ENCODE data around the gene PLEKHA1. TPM values are rescaled to one million over a fixed set of nuclear protein-coding genes. Genes with fewer than 3 reads are reported as not detected.
A peak's percentile ranks its signal among the peaks of the same experiment; 100 is the strongest.

The PLEKHA1 gene
- total and polyA plus RNA-seq, 4 donors = 15.9 to 29.2 (median 22.9) TPM

DNA sequence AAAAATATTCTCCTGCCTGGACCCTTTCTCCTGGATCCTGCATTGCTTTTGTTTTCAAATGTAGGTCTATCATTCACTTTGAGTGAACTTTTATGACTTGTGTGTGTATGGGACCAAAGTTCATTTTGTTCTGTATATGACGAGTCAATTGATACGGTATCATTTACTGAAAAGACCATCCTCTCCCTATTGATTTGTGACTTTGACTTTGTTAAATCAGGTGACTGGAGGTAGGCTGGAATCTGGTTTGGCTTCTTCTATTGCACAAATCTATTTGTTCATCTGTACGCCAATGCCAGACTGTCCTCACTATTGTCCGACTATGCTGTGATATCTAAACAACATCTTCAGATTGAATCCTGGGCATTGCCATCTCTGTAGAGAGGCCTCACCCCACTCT, 74.6 kb downstream of the PLEKHA1 start:
- Histone ChIP-seq H3K36me3 (ENCODE audit: control insufficient read depth in 4 of 4, insufficient read depth in 3 of 4, low read depth in 1 of 4, low read length in 3 of 4) (no peaks in the 10 kb centered on the region), H3K4me1 (ENCODE audit: control insufficient read depth in 4 of 4, insufficient read depth in 4 of 4, low read length in 3 of 4) (peaks cover 5 to 13% (median 9%) of the 10 kb centered on the region in 4 donors), H3K9ac (ENCODE audit: low read depth in 1 of 2, low read length in 2 of 2) (peak overlapping the region in 1 of 2 donors; percentile 20), H3K27me3 (ENCODE audit: control insufficient read depth in 4 of 4, insufficient read depth in 4 of 4, low read length in 3 of 4) (no peaks in the 10 kb centered on the region), H3K27ac (ENCODE audit: low read depth in 1 of 2, low read length in 2 of 2) (peak overlapping the region in 1 of 2 donors; percentile 49), H3K9me3 (ENCODE audit: control insufficient read depth in 4 of 4, low read length in 3 of 4) (no peaks in the 10 kb centered on the region), H3K4me3 (ENCODE audit: low read depth in 1 of 3, low read length in 3 of 3) (no peak overlapping the region)
- WGBS = 31% methylated on average over 4 of the region's 4 CpGs
- DNase-seq (ENCODE audit: low spot score) = no peak
- TF ChIP-seq GABPA (IDR thresholded peaks at IDR 0.05 in 1 of 2, conservative IDR thresholded peaks at IDR 0.05 in 1 of 2) (no peak), HNF4A (conservative IDR thresholded peaks at IDR 0.05) (peak; percentile 83 to 86), RAD21 (IDR thresholded peaks at IDR 0.05) (peak in 1 of 2 donors; percentile 15), HNF4G (IDR thresholded peaks at IDR 0.05) (peak; percentile 47), TAF1 (conservative IDR thresholded peaks at IDR 0.05) (no peak), FOXA2 (IDR thresholded peaks at IDR 0.05) (peak; percentile 50), RXRA (IDR thresholded peaks at IDR 0.05) (peak; percentile 66 to 83), YY1 (IDR thresholded peaks at IDR 0.05) (peak; percentile 65), FOXA1 (IDR thresholded peaks at IDR 0.05) (no peak), EGR1 (IDR thresholded peaks at IDR 0.05; ENCODE audit: low read depth in 2 of 2) (no peak), NR2F2 (IDR thresholded peaks at IDR 0.05) (no peak), SP1 (IDR thresholded peaks at IDR 0.05) (peak; percentile 86), JUND (IDR thresholded peaks at IDR 0.05) (peak in 1 of 2 donors; percentile 71)
- TF ChIP-seq, protein P1, sequence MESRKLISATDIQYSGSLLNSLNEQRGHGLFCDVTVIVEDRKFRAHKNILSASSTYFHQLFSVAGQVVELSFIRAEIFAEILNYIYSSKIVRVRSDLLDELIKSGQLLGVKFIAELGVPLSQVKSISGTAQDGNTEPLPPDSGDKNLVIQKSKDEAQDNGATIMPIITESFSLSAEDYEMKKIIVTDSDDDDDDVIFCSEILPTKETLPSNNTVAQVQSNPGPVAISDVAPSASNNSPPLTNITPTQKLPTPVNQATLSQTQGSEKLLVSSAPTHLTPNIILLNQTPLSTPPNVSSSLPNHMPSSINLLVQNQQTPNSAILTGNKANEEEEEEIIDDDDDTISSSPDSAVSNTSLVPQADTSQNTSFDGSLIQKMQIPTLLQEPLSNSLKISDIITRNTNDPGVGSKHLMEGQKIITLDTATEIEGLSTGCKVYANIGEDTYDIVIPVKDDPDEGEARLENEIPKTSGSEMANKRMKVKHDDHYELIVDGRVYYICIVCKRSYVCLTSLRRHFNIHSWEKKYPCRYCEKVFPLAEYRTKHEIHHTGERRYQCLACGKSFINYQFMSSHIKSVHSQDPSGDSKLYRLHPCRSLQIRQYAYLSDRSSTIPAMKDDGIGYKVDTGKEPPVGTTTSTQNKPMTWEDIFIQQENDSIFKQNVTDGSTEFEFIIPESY (IDR thresholded peaks at IDR 0.05) = peak; percentile 68
- TF ChIP-seq, protein P2, sequence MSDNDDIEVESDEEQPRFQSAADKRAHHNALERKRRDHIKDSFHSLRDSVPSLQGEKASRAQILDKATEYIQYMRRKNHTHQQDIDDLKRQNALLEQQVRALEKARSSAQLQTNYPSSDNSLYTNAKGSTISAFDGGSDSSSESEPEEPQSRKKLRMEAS (IDR thresholded peaks at IDR 0.05) = peak; percentile 31
- TF ChIP-seq, protein P3, sequence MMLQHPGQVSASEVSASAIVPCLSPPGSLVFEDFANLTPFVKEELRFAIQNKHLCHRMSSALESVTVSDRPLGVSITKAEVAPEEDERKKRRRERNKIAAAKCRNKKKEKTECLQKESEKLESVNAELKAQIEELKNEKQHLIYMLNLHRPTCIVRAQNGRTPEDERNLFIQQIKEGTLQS (IDR thresholded peaks at IDR 0.05) = no peak
- TF ChIP-seq, protein P4, sequence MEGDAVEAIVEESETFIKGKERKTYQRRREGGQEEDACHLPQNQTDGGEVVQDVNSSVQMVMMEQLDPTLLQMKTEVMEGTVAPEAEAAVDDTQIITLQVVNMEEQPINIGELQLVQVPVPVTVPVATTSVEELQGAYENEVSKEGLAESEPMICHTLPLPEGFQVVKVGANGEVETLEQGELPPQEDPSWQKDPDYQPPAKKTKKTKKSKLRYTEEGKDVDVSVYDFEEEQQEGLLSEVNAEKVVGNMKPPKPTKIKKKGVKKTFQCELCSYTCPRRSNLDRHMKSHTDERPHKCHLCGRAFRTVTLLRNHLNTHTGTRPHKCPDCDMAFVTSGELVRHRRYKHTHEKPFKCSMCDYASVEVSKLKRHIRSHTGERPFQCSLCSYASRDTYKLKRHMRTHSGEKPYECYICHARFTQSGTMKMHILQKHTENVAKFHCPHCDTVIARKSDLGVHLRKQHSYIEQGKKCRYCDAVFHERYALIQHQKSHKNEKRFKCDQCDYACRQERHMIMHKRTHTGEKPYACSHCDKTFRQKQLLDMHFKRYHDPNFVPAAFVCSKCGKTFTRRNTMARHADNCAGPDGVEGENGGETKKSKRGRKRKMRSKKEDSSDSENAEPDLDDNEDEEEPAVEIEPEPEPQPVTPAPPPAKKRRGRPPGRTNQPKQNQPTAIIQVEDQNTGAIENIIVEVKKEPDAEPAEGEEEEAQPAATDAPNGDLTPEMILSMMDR (IDR thresholded peaks at IDR 0.05; ENCODE audit: low read depth, low read length, missing input control) = no peak
- TF ChIP-seq, protein P5, sequence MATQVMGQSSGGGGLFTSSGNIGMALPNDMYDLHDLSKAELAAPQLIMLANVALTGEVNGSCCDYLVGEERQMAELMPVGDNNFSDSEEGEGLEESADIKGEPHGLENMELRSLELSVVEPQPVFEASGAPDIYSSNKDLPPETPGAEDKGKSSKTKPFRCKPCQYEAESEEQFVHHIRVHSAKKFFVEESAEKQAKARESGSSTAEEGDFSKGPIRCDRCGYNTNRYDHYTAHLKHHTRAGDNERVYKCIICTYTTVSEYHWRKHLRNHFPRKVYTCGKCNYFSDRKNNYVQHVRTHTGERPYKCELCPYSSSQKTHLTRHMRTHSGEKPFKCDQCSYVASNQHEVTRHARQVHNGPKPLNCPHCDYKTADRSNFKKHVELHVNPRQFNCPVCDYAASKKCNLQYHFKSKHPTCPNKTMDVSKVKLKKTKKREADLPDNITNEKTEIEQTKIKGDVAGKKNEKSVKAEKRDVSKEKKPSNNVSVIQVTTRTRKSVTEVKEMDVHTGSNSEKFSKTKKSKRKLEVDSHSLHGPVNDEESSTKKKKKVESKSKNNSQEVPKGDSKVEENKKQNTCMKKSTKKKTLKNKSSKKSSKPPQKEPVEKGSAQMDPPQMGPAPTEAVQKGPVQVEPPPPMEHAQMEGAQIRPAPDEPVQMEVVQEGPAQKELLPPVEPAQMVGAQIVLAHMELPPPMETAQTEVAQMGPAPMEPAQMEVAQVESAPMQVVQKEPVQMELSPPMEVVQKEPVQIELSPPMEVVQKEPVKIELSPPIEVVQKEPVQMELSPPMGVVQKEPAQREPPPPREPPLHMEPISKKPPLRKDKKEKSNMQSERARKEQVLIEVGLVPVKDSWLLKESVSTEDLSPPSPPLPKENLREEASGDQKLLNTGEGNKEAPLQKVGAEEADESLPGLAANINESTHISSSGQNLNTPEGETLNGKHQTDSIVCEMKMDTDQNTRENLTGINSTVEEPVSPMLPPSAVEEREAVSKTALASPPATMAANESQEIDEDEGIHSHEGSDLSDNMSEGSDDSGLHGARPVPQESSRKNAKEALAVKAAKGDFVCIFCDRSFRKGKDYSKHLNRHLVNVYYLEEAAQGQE (IDR thresholded peaks at IDR 0.05) = peak; percentile 69

Data from liver (tissue), 9 donors.